ENCODE results near the gene PTPN1. TPM values are rescaled to one million over a fixed set of nuclear protein-coding genes. Genes with fewer than 3 reads are reported as not detected.
A peak's percentile ranks its signal among the peaks of the same experiment; 100 is the strongest.

Gene PTPN1
- total and polyA plus RNA-seq, 2 donors (not counting 3 experiments of a cell fraction or from before 2014, with no cell fraction given), result 41.1 to 64.3 TPM

DNA sequence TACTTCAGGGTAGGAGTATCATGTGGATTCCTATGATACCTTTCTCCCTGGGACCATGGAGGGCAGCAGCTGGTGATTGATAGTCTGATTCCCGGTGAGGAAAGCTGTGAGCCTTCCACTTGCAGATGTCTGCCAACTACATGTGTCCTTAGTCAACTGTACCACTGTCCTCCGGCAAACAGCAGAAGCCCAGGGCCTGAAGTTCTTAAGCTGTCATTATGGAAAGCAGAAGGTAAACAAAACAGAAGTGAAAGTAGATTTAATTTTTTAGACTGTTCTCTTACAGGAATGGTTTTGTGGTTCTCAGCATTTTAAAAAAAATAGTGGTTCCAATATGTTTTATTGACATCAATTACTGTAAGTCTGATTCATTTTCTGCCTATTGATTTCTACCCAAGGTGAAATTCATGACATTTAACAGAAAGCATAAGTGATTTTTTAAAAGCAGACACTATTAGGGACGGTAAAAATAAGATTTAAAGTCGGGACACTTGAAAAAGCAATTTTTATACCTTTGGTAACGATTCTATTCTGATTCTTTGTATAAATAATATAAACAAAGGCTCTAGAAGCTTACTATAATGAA lies 36.6 kb downstream of the PTPN1 start:
- peaks cover 24% of the 10 kb centered on the region for H3K4me1 ChIP-seq (ENCODE audit: control insufficient read depth, extremely low read depth, insufficient read depth, low read length)
- no peak overlapping the region for H3K4me3 ChIP-seq (replicated peaks in 1 of 3; ENCODE audit: insufficient read depth in 1 of 3, low read depth in 1 of 3, low read length in 3 of 3)
- no peaks in the 10 kb centered on the region for H3K9me3 ChIP-seq (replicated peaks; ENCODE audit: control insufficient read depth, insufficient read depth, low read length)
- dilution Hi-C loops (cut with MboI; ENCODE audit: extremely low pct_ligation_motif_present, low sequenced_read_pairs), result no loop called here
- no peak for FAIRE-seq
- no peak overlapping the region for H3K9ac ChIP-seq (replicated peaks; ENCODE audit: extremely low read depth, insufficient read depth, low read length)
- H3K79me2 ChIP-seq (ENCODE audit: control insufficient read depth, insufficient read depth, low read length), result peaks cover 93% of the 10 kb centered on the region
- H3K9me1 ChIP-seq (replicated peaks; ENCODE audit: control insufficient read depth, extremely low read depth, insufficient read depth, low read length), result no peaks in the 10 kb centered on the region
- no peak for DNase-seq (ENCODE audit: low read depth, low spot score)
- no TSS peak for BruUV-seq (replicated peaks)
- no peaks in the 10 kb centered on the region for H3K27me3 ChIP-seq (ENCODE audit: control insufficient read depth in 2 of 2, insufficient read depth in 2 of 2, low read length in 2 of 2)
- H4K20me1 ChIP-seq (replicated peaks; ENCODE audit: control insufficient read depth, extremely low read depth, insufficient read depth, low read length), result no peaks in the 10 kb centered on the region
- H3K4me2 ChIP-seq (ENCODE audit: insufficient read depth, low read length), result no peak overlapping the region
- peaks cover 2 to 4% of the 10 kb centered on the region in 2 experiments for H3K36me3 ChIP-seq (ENCODE audit: control insufficient read depth in 2 of 2, extremely low read depth in 1 of 2, insufficient read depth in 2 of 2, low read length in 2 of 2)
- ChIA-PET POLR2A (no interaction called here), CTCF (interaction anchor here (12.9 kb wide), 1 partner anchor 11 kb away, joined by 99 read pairs; no protein-coding TSS in a partner anchor)
- H3K27ac ChIP-seq (ENCODE audit: insufficient read depth, low read depth, low read length), result peak overlapping the region; percentile 39
- intact Hi-C loops (cut with micrococcal nuclease), result no loop called here
- H2AFZ ChIP-seq (ENCODE audit: low read depth, low read length), result no peak overlapping the region
- TF ChIP-seq POLR2AphosphoS5 (IDR thresholded peaks at IDR 0.05; ENCODE audit: insufficient read depth, low read depth, low read length) (no peak), JUN (IDR thresholded peaks at IDR 0.05; ENCODE audit: borderline replicate concordance, insufficient read depth, insufficient read length, low read depth) (no peak), GATA2 (IDR thresholded peaks at IDR 0.05; ENCODE audit: insufficient read depth, insufficient read length, low read depth, low read length) (no peak), EZH2 (IDR thresholded peaks at IDR 0.05; ENCODE audit: borderline replicate concordance, low read depth, low read length, severe bottlenecking) (no peak), MYC (IDR thresholded peaks at IDR 0.05; ENCODE audit: low read depth, low read length) (no peak), POLR2A (IDR thresholded peaks at IDR 0.05; ENCODE audit: low read depth, low read length) (no peak), FOS (IDR thresholded peaks at IDR 0.05; ENCODE audit: borderline replicate concordance, insufficient read depth, low read length) (no peak)
- TF ChIP-seq, protein P1, sequence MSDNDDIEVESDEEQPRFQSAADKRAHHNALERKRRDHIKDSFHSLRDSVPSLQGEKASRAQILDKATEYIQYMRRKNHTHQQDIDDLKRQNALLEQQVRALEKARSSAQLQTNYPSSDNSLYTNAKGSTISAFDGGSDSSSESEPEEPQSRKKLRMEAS (IDR thresholded peaks at IDR 0.05; ENCODE audit: insufficient read depth, insufficient read length), result no peak
- TF ChIP-seq, protein P2, sequence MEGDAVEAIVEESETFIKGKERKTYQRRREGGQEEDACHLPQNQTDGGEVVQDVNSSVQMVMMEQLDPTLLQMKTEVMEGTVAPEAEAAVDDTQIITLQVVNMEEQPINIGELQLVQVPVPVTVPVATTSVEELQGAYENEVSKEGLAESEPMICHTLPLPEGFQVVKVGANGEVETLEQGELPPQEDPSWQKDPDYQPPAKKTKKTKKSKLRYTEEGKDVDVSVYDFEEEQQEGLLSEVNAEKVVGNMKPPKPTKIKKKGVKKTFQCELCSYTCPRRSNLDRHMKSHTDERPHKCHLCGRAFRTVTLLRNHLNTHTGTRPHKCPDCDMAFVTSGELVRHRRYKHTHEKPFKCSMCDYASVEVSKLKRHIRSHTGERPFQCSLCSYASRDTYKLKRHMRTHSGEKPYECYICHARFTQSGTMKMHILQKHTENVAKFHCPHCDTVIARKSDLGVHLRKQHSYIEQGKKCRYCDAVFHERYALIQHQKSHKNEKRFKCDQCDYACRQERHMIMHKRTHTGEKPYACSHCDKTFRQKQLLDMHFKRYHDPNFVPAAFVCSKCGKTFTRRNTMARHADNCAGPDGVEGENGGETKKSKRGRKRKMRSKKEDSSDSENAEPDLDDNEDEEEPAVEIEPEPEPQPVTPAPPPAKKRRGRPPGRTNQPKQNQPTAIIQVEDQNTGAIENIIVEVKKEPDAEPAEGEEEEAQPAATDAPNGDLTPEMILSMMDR (IDR thresholded peaks at IDR 0.05; ENCODE audit: extremely low read depth in 1 of 2, insufficient read depth in 1 of 2, low read depth in 1 of 2, low read length in 2 of 2), result no peak

Measured in endothelial cell of umbilical vein (primary cell).